Tibial nerve (tissue), 4 donors: Measurements from ENCODE around the gene SFPQ.

ENCODE experiments used
- CTCF ChIP-seq, 5 experiments: fragments of 200-600 bp in 3 of 5; fragments of 450-650 bp in 2 of 5; sonication (generic) in 3 of 5; IDR thresholded peaks; one replicate each; pipeline ENCODE4 v1.5.1; 2016 to 2019; ENCODE audit warnings: antibody characterized with exemption in 5 of 5, mild to moderate bottlenecking in 3 of 5, moderate library complexity in 2 of 5
- EP300 ChIP-seq, 2 donors: sonication (generic); formaldehyde crosslinking; IDR thresholded peaks; one replicate each; pipeline ENCODE4 v1.6.1; 2017; ENCODE audit warnings: antibody characterized with exemption in 2 of 2, mild to moderate bottlenecking in 1 of 2
- POLR2A ChIP-seq, 2 donors: fragments of 450-650 bp; IDR thresholded peaks; one replicate each; pipeline ENCODE4 v1.6.1; 2017; ENCODE audit warnings: antibody characterized with exemption in 2 of 2, mild to moderate bottlenecking in 2 of 2, moderate library complexity in 2 of 2

DNA sequence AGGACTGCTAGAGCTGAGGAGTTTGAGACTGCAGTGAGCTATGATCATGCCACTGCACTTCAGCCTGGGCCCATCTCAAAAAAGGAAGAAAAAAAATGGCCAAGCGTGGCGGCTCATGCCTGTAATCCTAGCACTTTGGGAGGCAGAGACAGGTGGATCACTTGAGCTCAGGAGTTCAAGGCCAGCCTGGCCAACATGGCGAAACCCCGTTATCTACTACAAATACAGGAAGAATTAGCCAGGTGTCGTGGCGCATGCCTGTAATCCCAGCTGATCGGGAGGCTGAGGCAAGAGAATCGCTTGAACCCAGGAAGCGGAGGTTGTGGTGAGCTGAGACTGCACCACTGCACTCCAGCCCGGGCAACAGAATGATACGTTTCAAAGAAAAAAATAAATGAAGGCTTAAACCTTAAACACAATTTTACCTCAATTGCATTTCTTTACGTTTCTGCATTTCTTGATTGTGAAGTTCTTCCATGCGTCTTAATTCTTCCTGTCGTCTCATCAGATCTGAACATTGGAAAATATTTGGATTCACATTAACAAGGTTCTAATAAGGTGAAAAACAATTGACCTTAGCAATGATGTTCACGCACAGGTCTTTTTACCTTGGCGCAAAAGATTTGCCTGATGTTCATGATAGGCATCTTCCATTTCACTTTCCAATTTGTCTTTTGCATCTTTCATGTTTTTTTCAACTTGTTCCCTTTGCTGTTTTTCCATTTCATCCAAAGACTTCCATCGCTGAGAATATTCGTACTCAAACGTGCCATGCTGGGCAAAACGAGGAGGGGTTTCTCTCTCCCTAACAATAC lies 4.2 kb downstream of the SFPQ start:
- TF ChIP-seq POLR2A (IDR thresholded peaks at IDR 0.05) (no peak), EP300 (IDR thresholded peaks at IDR 0.05) (no peak), CTCF (IDR thresholded peaks at IDR 0.05) (no peak)
